Suppressor macrophage treated with lipopolysaccharide for 4 hours (primary cell): ENCODE data around the gene TGFBR3L.

Source experiments
- DNase-seq: peaks from one replicate; pipeline ENCODE4 v3.0.0-alpha.2; 2020

The TGFBR3L gene

DNA sequence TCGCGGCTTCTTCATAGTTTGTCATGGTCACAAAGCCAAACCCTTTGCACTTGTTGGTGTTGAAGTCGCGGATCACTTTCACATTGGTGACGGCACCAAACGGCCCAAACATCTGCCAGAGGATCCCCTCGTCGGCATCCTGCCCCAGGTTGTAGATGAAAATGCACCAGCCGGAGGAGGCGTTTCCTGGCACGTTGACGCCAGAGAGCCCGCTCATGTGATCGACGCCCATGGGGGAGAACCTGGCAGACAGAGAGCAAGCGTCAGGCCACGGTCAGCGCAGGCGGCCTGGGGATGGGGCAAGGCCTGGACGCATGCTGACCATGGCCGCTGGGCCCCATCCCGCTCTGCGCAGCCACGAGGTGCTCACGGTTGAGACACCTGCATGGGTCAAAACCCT, 48.9 kb downstream of the TGFBR3L start:
- no peak for DNase-seq

DNA sequence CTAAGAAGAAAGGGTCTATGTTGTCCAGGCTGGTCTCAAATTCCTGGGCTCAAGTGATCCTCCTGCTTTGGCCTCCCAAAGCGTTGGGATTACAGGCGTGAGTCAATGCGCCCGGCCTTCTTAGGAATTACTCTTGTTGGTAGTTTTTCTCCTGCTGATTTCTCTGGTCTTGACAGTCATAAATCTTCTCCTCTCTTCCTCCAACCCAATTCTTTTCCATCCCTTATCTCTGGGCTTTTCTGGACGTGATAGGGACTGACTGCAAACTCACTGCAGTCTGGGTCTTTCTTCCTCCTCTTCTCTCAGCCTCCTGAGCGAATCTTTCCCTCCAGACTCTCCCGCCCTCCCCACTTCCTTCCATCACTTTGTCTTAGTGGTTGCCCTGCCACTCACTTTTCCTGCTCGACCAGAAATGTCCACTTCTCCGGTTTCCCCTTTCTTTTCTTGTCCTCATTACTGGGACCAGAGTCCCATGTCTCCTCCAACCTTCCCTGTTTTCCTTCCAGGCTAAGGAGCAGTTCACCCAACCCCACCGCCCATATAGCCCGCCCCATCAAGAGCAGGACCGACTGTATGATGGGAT, 50.7 kb downstream of the TGFBR3L start:
- no peak for DNase-seq

DNA sequence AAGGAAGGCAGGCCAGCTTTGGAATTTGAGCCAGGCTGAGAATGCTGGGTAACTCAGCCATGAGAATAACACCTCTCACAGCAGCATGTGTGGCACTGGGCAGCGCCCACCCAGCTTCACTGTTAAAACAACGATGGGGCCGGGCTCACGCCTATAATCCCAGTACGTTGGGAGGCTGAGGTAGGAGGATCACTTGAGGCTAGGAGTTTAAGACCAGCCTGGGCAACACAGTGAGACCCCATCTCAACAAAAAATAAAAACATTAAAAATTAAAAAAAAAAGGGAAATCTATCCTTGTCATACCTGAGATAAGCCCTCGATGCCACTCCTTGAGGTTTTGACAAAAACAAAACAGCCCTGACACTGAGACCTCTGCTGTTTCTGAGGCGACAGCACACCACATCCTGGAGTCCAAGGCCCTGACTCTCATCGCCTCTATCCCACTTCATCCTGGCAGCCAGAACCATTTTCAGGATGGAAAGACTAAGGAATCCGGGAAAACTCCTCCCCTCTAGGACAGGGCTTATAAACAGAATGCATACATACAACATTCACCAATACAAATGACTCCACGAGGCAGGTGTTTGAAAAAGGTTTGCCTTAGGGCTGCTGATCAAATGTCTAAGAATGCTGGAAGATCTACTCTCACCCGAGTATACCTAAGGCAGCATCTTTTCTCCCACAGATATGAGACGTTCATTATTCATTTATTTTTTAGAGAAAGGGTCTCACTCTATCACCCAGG, 51.5 kb downstream of the TGFBR3L start:
- no peak for DNase-seq

DNA sequence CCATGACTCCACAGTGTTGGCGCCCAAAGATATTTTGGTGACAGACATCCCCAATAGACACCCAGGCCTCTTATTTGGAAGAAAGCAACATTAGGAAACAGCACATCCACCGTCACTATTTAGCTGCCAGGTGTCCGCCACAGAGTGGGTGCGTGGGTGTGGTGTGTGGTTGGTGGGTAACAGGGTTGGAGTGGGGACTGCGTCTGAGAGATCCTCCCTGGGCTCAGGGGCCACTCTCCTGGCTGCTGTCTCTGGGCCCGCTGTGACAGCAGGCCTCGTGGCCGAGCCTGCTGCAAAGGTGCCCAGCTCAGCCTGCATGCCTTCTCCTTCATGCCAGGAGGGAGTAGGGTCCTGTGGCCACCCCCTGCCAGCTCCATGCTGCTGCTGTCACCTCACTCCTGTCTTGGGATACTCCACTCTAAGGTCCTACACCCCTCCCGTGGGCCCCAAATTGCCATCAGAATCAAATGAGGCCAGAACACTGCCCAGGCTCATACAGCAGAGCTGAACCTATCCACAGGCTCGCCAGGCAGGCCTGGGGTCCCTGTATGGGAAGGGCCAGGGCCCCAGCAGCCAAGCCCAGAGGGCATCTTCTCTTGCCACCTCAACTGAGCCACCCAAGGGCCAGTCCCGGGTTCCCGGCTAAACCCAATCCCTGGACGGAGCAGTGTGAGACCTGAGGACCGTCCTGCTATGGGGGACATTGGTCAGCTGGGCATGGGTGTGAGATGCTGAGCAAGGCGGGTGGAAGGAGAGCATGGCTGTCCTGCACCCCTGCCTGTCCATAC, 53.6 kb downstream of the TGFBR3L start:
- DNase-seq, result no peak
